Left ventricle myocardium superior (tissue), 1 donor: ENCODE data around the gene CAMK2G. TPM values are rescaled to one million over a fixed set of nuclear protein-coding genes. Genes with fewer than 3 reads are reported as not detected.
"Not testable (repeated sequence)": the region's sequence is repeated elsewhere in the genome, so short reads cannot be mapped to it uniquely, and the experiment has no call there.

Experiments used
- ATAC-seq: fragments of 200-7000 bp; cut with Tn5 transposase; one replicate; pipeline ENCODE4 v1.9.1; 2020; ENCODE audit warnings: mild to moderate bottlenecking, moderate library complexity
- DNase-seq: peaks from one replicate; pipeline ENCODE4 v3.0.0-alpha.2; 2020
- intact Hi-C: fragments of 100-400 bp; cut with micrococcal nuclease; formaldehyde crosslinking; loops from one replicate; pipeline ENCODE4 v1.11.0; 2022
- total RNA-seq: library from RNA; stranded (reverse); fragmentation: NEBNext Ultra II Directional; extraction: Animal tissue kit (Norgen Biotek cat#: 25700); gene quantifications from one replicate; pipeline ENCODE4 v1.2.1, GENCODE V29; 2021
- donor health status: DM: no; HTN: yes; CAD: no; lungs with severe emphysema.

Gene CAMK2G
- total RNA-seq, 1 donor from 2014 or later, result 11.9 TPM

DNA sequence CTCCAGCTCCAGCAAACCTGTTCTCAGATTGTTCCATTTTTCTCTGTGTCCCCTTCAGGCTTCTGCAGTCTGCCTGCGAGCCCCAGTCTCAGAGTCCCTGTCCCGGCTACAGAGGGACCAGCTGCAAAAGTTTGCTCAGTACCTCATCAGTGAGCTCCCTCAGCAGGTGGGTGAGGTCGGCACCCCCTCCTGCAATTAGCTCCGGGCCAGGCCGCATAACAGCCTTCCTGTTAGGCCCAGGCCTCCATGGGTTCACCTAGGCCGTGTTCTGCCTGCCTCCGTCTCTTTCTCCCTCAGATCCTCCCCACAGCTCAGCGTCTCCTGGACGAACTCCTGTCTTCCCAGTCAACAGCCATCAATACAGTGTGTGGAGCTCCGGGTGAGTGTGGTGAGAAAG is 84.7 kb downstream of the CAMK2G start:
- DNase-seq (no peak), ATAC-seq (no peak)
- intact Hi-C loops, result no loop called here

DNA sequence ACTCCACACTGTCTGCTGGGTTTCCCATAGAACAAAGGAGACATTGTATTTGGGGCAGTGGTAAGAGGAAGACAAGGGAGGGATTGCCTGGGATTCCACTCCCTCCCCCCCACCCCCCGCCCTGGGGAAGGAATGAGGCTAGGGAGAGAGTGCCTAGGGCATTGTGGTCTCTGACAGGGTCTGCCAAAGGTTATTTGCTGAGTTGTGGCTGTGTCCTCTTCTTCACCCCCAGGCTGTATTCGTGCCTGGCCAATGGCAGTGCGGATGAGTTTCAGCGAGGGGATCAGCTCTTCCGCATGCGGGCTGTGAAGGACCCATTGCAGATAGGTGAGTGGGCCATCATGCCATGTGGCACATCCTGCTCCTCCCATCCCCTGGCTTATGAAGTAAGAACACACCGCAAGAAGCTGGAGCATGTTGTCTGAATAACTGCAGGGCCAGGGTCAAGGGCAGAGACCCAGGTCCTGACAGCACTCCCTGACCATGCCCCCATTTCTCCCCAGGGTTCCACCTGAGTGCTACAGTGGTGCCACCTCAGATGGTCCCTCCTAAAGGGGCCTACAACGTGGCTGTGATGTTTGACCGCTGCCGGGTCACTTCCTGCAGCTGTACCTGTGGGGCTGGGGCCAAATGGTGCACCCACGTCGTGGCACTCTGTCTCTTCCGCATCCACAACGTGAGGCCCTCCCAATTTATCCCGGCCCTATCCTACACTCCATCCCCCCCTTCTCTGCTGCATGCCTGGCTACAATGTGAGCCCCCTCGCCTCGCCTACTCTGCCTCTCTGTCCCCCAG is 85.3 kb downstream of the CAMK2G start:
- ATAC-seq, result no peak
- DNase-seq, result no peak
- intact Hi-C loops, result no loop called here

DNA sequence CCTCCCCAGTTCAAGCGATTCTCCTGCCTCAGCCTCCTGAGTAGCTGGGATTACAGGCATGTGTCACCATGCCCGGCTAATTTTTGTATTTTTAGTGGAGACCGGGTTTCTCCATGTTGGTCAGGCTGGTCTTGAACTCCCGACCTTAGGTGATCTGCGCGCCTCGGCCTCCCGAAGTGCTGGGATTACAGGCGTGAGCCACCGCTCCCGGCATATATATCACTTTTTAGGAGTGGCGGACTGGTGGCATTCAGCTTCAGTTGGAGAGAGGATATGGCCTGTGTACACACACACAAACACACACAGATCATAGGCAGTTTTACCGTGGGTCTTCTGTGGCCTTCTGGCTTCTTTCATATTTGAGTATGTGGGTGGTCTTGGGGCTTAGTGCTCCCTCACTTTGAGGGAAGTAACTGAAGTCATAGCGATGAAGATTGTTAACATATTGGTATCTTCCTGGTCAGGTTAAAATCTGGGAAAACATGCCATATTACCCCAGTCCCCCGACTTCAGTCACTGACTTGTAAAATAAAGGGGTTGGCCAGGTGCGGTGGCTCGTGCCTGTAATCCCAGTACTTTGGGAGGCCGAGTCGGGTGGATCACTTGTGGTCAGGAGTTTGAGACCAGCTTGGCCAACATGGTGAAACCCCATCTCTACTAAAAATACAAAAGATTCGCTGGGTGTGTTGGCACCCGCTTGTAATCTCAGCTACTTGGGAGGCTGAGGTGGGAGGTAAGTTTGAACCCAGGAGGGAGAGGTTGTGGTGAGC is 87.1 kb downstream of the CAMK2G start:
- DNase-seq, ATAC-seq, intact Hi-C loops: not testable (repeated sequence)

DNA sequence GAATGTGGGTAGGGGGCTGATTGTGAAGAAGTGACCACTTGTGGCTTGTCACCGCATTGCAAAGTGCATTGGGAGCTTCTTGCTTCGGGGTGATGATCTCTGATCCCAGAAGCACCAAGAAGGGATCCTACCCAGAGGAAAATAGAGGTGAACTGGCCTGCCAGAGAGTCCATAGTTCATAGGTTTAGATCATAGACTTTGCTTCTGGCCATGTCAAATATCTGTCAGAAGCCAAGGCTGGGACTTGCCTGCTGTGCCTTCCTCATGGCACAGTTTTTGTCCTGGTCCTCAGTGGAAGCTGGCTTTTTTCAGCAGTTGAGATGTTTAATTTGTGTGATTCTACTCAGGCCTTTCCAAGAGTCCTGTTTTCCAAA is 87.9 kb downstream of the CAMK2G start:
- intact Hi-C loops, result no loop called here
- ATAC-seq, result no peak
- DNase-seq, result no peak

DNA sequence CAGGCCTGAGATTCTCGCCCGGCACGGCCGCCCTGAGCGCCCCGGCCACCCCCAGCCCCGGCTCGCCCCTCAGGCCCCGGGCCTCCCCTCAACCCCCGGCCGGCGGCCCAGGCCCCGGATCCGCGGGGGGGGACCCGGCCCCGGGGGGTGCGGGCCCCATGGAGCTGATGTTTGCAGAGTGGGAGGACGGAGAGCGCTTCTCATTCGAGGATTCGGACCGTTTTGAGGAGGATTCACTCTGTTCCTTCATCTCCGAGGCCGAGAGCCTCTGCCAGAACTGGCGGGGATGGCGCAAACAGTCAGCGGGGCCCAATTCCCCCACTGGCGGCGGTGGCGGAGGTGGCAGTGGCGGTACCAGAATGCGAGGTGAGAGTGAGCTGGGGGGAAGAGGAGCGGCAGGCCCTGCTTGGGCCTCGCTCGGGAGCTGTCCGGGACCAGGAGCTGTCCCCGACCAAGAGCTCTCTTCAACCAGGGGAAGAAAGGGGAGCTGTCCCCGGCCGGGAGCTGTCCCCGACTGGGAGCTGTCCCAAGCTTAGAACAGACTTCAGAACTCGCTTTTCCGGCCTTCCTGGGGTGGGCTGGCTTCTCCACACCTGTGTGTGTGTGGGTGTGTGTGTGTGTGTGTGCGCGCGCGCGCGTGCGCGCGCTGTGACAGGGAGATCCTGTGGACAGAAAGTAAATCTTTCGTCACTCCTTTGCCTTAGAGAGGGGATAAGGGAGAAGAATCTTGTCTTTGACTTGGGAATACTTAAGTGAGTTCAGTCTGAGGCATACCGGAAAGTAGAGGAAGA is 88.4 kb downstream of the CAMK2G start:
- peak; percentile 46 for ATAC-seq
- DNase-seq, result peak; percentile 52
- intact Hi-C loops, result no loop called here

DNA sequence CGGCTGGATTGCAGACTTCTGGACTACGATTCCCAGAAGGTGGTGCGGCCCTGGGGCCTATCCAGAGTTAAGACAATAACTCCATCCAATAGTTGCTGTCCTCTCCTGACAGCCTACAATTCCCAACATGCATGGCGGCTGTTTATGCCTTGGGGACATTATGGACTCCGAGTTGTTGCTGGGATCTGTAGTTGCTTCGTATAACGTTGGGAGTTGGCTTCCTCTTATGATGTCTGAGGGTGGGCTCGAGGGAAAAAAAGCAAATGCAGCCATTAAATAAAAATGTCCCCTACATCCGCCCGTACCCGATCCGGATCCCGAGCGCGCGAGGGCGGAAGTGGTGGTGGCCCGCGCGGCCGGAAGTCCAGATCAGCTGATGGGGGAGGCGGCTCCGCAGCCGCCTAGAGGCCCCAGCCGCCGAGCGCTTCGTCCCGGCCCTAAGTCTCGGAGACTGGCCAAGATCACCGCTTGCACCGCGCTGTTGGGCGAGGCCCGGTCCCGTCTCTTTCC is 89.1 kb downstream of the CAMK2G start, which contains the start of gene ZSWIM8:
Gene ZSWIM8 (plus strand): TSS at position 396 of the 510 bp plus-strand sequence. CDS start 273 bp downstream, outside the sequence.
- intact Hi-C loops, result no loop called here
- DNase-seq, result peak; percentile 92
- peak; percentile 89 for ATAC-seq

DNA sequence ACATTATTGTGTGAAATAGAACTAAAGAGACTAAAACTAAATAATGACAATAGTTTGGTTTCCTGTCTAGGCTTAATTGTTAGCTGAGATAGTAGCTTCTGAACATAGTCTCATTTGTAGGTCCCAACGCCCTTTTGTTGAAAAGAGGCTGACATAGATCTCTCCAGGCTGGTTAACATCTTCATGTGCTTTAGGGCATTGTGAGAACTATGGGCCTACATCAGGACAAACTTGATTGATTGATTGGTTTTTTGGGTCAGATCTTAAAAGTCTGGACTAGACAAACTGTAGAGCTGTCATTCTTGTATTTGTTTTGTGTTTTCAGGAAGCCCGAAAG is 91.6 kb downstream of the CAMK2G start:
- no peak for ATAC-seq
- DNase-seq, result no peak
- intact Hi-C loops, result no loop called here

DNA sequence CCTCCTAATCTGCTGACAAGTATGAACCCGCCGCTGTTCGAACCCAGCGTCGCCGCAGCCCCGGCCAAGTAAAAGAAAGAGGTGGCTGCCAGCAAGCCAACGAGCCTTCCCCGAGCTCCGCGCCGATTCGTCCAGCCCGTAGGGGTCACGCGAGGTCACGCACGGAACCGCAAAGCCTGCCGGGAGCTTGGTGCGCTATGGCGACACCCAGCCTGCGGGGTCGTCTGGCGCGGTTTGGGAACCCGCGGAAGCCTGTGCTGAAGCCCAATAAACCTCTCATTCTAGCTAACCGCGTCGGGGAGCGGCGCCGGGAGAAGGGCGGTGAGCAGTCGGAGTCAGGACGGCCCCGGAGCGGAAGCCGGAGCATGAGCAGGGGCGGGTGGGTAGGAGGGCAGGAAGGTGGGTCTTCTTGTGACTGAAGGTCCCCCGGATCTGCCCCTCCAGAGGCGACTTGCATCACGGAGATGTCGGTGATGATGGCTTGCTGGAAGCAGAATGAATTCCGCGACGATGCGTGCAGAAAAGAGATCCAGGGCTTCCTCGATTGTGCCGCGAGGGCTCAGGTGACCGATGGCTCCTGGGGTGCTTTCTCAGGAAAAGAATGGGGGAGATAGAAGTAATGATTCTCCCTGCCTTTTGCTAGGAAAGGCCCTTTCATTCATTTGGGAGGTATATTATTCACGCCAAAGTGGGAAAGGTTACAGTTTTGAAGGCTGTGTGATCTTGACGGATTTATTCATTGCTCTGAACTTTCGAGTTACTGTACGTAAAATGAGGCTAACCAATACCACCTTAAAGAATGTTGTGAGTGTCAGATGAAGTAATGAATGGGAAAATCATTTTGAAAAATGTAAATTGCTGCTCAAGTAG is 92.2 kb downstream of the CAMK2G start, which contains the start of gene CHCHD1:
Gene CHCHD1 (plus strand): TSS at position 170 of the 870 bp plus-strand sequence. CDS start 28 bp downstream, at position 198.
- ATAC-seq (peak; percentile 76), DNase-seq (peak; percentile 96)
- intact Hi-C loops, result no loop called here

DNA sequence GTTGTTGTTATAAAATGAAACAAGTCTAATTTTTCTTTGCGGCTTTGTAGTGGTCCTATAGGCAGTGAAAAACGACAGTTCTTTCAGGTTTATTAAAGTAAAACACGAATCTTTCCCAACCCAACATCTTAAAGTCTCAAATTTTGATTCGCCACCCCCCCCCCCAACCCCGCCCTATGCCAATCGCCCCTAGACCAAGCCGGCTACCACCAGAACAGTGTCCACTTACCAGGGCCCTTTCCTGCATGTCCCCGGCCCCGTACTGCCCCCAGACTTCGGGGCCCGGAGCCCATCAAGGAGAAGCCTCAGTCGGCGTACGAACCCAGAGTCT is 92.8 kb downstream of the CAMK2G start:
- ATAC-seq (no peak), DNase-seq (no peak)
- intact Hi-C loops, result no loop called here

DNA sequence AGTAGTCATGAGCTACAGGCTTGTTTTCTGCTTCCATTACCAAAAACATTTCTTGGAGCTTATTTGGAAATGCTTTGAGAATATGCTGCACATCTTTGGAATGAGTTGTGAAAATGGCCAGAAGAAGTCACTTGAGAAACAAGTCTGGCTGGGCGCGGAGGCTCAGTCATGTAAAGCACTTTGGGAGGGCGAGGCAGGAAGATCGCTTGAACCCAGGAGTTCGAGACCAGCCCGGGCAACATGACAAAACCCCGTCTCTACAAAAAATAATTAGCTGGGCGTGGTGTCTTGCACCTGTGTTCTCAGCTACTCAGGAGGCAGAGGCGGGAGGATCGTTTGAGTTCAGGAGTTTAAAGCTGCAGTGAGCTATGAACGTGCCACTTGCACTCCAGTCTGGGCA is 93.4 kb downstream of the CAMK2G start:
- ATAC-seq (no peak), DNase-seq (no peak)
- intact Hi-C loops, result no loop called here

DNA sequence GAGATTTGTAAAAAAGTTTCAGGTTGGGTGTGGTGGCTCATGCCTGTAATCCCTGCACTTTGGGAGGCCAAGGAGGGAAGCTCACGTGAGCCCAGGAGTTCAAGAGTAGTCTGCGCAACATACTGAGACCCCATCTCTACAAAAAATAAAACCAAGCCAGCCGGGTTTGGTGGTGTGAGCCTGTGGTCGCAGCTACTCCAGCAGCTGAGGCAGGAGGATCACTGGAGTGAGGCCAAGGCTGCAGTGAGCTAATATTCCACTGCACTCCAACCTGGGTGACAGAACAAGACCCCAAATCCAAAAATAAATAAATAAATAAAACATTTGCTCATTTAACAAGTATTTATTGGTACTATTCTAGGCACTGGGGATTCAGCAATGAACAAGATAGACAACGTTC is 94.1 kb downstream of the CAMK2G start:
- intact Hi-C loops, result no loop called here
- DNase-seq (no peak), ATAC-seq (no peak)

DNA sequence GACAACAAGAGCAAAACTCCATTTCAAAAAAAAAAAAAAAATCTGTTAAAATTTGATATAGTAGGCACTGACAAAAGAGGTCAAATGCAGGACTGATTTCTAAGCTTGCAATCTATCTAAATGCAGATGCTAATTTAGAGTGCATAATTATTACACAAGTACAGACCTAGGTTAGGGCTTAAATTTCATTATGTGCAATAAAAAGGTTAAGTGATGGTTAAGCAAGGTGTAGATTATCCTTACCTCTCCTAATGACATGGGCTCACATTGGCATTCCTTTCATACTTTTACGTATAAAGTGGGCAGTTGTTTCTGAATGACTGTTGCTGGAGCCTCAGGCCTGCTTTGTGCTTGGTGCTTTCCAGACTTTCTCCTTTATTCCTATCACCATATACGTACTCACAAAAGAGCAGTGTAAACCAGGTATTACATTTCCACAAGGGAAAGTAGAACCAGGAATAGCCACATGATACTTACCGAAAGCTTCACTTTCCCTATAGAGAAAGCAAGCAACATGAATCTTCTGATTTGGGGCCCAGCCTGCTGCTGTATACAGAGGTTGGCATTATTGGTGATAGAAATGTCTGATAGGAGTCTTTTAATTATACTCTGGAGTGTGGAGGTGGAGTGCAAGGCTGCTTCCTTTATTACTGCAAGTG is 94.7 kb downstream of the CAMK2G start:
- intact Hi-C loops, result no loop called here
- ATAC-seq, result no peak
- DNase-seq, result no peak

DNA sequence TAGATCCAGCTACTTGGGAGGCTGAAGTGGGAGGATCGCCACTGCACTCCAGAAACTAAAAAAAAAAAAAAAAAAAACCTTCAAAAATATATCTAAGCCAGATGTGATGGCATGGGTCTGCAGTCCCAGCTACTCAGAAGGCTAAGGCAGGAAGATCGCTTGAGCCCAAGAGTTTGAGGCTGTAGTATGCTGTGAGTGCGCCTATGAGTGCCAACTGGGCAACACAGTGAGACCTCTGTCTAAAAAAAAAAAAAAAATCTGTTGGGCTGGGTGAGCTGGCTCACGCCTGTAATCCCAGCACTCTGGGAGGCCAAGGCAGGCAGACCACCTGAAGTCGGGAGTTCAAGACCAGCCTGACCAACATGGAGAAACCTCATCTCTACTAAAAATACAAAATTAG is 95.3 kb downstream of the CAMK2G start:
- intact Hi-C loops, result no loop called here
- ATAC-seq (no peak), DNase-seq (no peak)

DNA sequence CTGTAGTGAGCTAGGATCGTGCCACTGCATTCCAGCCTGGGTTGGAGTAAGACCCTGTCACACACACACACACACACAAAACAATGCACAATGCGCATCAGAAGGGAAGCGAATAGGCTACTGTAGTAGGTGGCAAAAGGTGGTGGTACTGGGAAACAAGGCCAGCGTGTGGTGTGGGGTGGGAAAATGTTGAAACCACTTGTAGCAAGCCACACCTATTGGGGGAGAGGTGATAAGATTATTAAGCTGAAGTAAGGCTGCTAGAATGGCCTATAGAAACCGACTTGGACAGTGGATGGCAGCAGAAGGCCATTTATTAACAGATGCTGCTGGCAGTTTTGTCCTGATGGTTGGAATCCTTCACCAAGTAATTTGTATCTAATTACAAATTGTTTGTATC is 99.7 kb downstream of the CAMK2G start:
- DNase-seq (no peak), ATAC-seq (no peak)
- intact Hi-C loops, result no loop called here

DNA sequence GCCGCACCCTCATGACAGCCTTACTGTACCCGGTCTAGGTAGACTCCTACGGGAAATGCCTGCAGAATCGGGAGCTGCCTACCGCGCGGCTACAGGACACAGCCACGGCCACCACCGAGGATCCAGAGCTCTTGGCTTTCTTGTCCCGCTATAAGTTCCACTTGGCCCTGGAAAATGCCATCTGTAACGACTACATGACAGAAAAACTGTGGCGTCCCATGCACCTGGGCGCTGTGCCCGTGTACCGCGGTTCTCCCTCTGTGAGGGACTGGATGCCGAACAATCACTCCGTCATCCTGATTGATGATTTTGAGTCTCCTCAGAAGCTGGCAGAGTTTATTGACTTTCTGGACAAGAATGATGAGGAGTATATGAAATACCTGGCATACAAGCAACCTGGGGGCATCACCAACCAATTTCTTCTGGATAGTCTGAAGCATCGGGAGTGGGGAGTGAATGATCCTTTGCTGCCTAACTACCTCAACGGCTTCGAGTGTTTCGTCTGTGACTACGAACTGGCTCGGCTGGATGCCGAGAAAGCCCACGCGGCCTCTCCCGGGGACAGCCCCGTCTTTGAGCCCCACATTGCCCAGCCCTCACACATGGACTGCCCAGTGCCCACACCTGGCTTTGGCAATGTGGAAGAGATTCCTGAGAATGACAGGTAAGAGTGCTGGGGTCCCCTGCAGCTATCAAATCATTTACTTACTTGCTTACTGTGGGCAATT is 101.0 kb downstream of the CAMK2G start:
- no peak for DNase-seq
- ATAC-seq, result peak; percentile 1
- intact Hi-C loops, result no loop called here

DNA sequence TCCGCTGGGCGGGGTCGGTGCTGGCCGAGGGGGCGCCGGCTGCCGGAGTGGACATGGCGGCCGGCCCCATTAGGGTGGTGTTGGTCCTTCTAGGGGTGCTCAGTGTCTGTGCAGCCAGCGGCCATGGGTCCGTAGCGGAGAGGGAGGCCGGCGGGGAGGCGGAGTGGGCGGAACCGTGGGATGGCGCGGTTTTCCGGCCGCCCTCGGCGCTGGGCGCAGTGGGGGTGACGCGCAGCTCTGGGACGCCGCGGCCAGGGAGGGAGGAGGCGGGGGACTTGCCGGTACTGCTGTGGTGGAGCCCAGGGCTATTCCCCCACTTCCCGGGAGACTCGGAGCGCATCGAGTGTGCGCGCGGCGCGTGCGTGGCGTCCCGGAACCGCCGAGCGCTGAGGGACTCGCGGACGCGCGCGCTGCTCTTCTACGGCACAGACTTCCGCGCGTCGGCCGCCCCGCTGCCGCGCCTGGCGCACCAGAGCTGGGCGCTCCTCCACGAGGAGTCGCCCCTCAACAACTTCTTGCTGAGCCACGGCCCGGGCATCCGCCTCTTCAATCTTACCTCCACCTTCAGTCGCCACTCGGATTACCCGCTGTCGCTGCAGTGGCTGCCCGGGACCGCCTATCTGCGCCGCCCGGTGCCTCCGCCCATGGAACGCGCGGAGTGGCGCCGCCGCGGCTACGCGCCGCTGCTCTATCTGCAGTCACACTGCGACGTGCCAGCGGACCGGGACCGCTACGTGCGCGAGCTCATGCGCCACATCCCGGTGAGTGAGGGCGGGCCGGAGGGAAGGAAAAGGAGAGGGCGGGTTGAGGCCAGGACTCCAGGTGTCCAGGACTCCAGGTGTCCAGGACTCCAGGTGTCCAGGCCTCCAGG is 101.8 kb downstream of the CAMK2G start:
- ATAC-seq (peak; percentile 85), DNase-seq (peak; percentile 91)
- intact Hi-C loops, result no loop called here
